ENCODE results near the gene PKNOX2.

PKNOX2 gene

GRCh38 chr11:125129316-125129993, 35.1 kb upstream of the PKNOX2 start:
- no peak for DNase-seq (ENCODE audit: low read depth)
- no peak for TF ChIP-seq CTCF (conservative IDR thresholded peaks at IDR 0.05; ENCODE audit: control insufficient read depth, insufficient read depth, low read depth, low read length)
- H3K4me3 ChIP-seq (ENCODE audit: control insufficient read depth, low read depth, low read length), result no peak overlapping the region

- no peak for TF ChIP-seq CTCF (conservative IDR thresholded peaks at IDR 0.05; ENCODE audit: control insufficient read depth, insufficient read depth, low read depth, low read length)
- no peak for DNase-seq (ENCODE audit: low read depth)
- H3K4me3 ChIP-seq (ENCODE audit: control insufficient read depth, low read depth, low read length), result no peak overlapping the region
These were observed 32.5 kb upstream of the PKNOX2 start for GRCh38 chr11:125132071-125132470.

- H3K4me3 ChIP-seq (ENCODE audit: control insufficient read depth, low read depth, low read length), result no peak overlapping the region
- no peak for TF ChIP-seq CTCF (conservative IDR thresholded peaks at IDR 0.05; ENCODE audit: control insufficient read depth, insufficient read depth, low read depth, low read length)
- no peak for DNase-seq (ENCODE audit: low read depth)
These were observed 32.0 kb upstream of the PKNOX2 start for GRCh38 chr11:125132596-125132995.

- DNase-seq (ENCODE audit: low read depth), result no peak
- no peak for TF ChIP-seq CTCF (conservative IDR thresholded peaks at IDR 0.05; ENCODE audit: control insufficient read depth, insufficient read depth, low read depth, low read length)
- no peak overlapping the region for H3K4me3 ChIP-seq (ENCODE audit: control insufficient read depth, low read depth, low read length)
These were observed 28.6 kb upstream of the PKNOX2 start for GRCh38 chr11:125136001-125136400.

- no peak overlapping the region for H3K4me3 ChIP-seq (ENCODE audit: control insufficient read depth, low read depth, low read length)
- no peak for TF ChIP-seq CTCF (conservative IDR thresholded peaks at IDR 0.05; ENCODE audit: control insufficient read depth, insufficient read depth, low read depth, low read length)
- no peak for DNase-seq (ENCODE audit: low read depth)
These were observed 25.6 kb upstream of the PKNOX2 start for GRCh38 chr11:125138966-125139365.

- no peak overlapping the region for H3K4me3 ChIP-seq (ENCODE audit: control insufficient read depth, low read depth, low read length)
These were observed 24.8 kb upstream of the PKNOX2 start for GRCh38 chr11:125139778-125140177.

More at GRCh38 chr11:125139778-125140177, 24.8 kb upstream of the PKNOX2 start:
- DNase-seq (ENCODE audit: low read depth), result no peak
- no peak for TF ChIP-seq CTCF (conservative IDR thresholded peaks at IDR 0.05; ENCODE audit: control insufficient read depth, insufficient read depth, low read depth, low read length)

Measured in fibroblast of mammary gland (primary cell).